ENCODE results near the gene GPC6.

GPC6 gene

GRCh38 chr13:93472296-93472695, 245.7 kb downstream of the GPC6 start:
- peaks cover 13% of the 10 kb centered on the region for H3K4me1 ChIP-seq (ENCODE audit: insufficient read depth, poor library complexity, severe bottlenecking)
- no peaks in the 10 kb centered on the region for H3K36me3 ChIP-seq (ENCODE audit: low read depth)
- TF ChIP-seq CTCF (IDR thresholded peaks at IDR 0.05; ENCODE audit: poor library complexity, severe bottlenecking) = no peak
- DNase-seq (ENCODE audit: low spot score) (no peak), ATAC-seq (ENCODE audit: low read depth) (no peak)
- no peak overlapping the region for H3K4me3 ChIP-seq (ENCODE audit: severe bottlenecking)
- no peaks in the 10 kb centered on the region for H3K27me3 ChIP-seq (ENCODE audit: insufficient read depth, poor library complexity, severe bottlenecking)
- no peak overlapping the region for H3K27ac ChIP-seq (ENCODE audit: poor library complexity, severe bottlenecking)
- H3K9me3 ChIP-seq (ENCODE audit: severe bottlenecking) = peaks cover 4% of the 10 kb centered on the region

- Histone ChIP-seq H3K4me3 (ENCODE audit: severe bottlenecking) (no peak overlapping the region), H3K27ac (ENCODE audit: poor library complexity, severe bottlenecking) (no peak overlapping the region), H3K36me3 (ENCODE audit: low read depth) (no peaks in the 10 kb centered on the region), H3K27me3 (ENCODE audit: insufficient read depth, poor library complexity, severe bottlenecking) (no peaks in the 10 kb centered on the region), H3K4me1 (ENCODE audit: insufficient read depth, poor library complexity, severe bottlenecking) (peaks cover 15% of the 10 kb centered on the region), H3K9me3 (ENCODE audit: severe bottlenecking) (peaks cover 4% of the 10 kb centered on the region)
- DNase-seq (ENCODE audit: low spot score) (no peak), ATAC-seq (ENCODE audit: low read depth) (no peak)
- no peak for TF ChIP-seq CTCF (IDR thresholded peaks at IDR 0.05; ENCODE audit: poor library complexity, severe bottlenecking)
Observed at GRCh38 chr13:93472814-93473296, 246.2 kb downstream of the GPC6 start.

GRCh38 chr13:93473441-93474270, 247.0 kb downstream of the GPC6 start:
- DNase-seq (ENCODE audit: low spot score) (no peak), ATAC-seq (ENCODE audit: low read depth) (no peak)
- no peak overlapping the region for H3K4me3 ChIP-seq (ENCODE audit: severe bottlenecking)
- no peak overlapping the region for H3K27ac ChIP-seq (ENCODE audit: poor library complexity, severe bottlenecking)
- H3K36me3 ChIP-seq (ENCODE audit: low read depth) = no peaks in the 10 kb centered on the region
- H3K9me3 ChIP-seq (ENCODE audit: severe bottlenecking) = peaks cover 4% of the 10 kb centered on the region
- no peaks in the 10 kb centered on the region for H3K27me3 ChIP-seq (ENCODE audit: insufficient read depth, poor library complexity, severe bottlenecking)
- no peak for TF ChIP-seq CTCF (IDR thresholded peaks at IDR 0.05; ENCODE audit: poor library complexity, severe bottlenecking)
- peaks cover 15% of the 10 kb centered on the region for H3K4me1 ChIP-seq (ENCODE audit: insufficient read depth, poor library complexity, severe bottlenecking)

- no peak overlapping the region for H3K4me3 ChIP-seq (ENCODE audit: severe bottlenecking)
- H3K27ac ChIP-seq (ENCODE audit: poor library complexity, severe bottlenecking) = no peak overlapping the region
- ATAC-seq (ENCODE audit: low read depth) (peak; percentile 73), DNase-seq (ENCODE audit: low spot score) (no peak)
- no peaks in the 10 kb centered on the region for H3K27me3 ChIP-seq (ENCODE audit: insufficient read depth, poor library complexity, severe bottlenecking)
- H3K4me1 ChIP-seq (ENCODE audit: insufficient read depth, poor library complexity, severe bottlenecking) = peaks cover 15% of the 10 kb centered on the region
- no peaks in the 10 kb centered on the region for H3K36me3 ChIP-seq (ENCODE audit: low read depth)
- no peak for TF ChIP-seq CTCF (IDR thresholded peaks at IDR 0.05; ENCODE audit: poor library complexity, severe bottlenecking)
- H3K9me3 ChIP-seq (ENCODE audit: severe bottlenecking) = no peaks in the 10 kb centered on the region
Observed at GRCh38 chr13:93476175-93476574, 249.6 kb downstream of the GPC6 start.

- Histone ChIP-seq H3K36me3 (ENCODE audit: low read depth) (no peaks in the 10 kb centered on the region), H3K27ac (ENCODE audit: poor library complexity, severe bottlenecking) (no peak overlapping the region), H3K27me3 (ENCODE audit: insufficient read depth, poor library complexity, severe bottlenecking) (no peaks in the 10 kb centered on the region), H3K4me3 (ENCODE audit: severe bottlenecking) (no peak overlapping the region), H3K4me1 (ENCODE audit: insufficient read depth, poor library complexity, severe bottlenecking) (peaks cover 15% of the 10 kb centered on the region), H3K9me3 (ENCODE audit: severe bottlenecking) (no peaks in the 10 kb centered on the region)
- DNase-seq (ENCODE audit: low spot score) = no peak
- ATAC-seq (ENCODE audit: low read depth) = no peak
- TF ChIP-seq CTCF (IDR thresholded peaks at IDR 0.05; ENCODE audit: poor library complexity, severe bottlenecking) = no peak
Observed at GRCh38 chr13:93477238-93477637, 250.6 kb downstream of the GPC6 start.
